Stimulated activated effector memory CD8-positive, alpha-beta T cell treated with anti-CD3 and anti-CD28 coated beads, Interleukin-12 subunit alpha, Interleukin-12 subunit beta, amount 100 ng/mL, for 72 hours (primary cell): ENCODE results near the gene SGIP1.
A peak's percentile ranks its signal among the peaks of the same experiment; 100 is the strongest.

Source experiments
- ATAC-seq: fragments of 150-1000 bp; cut with Tn5 transposase; 2 replicates; pipeline ENCODE4 v1.10.0; 2021
- DNase-seq, 2 donors: peaks; one replicate each; pipeline ENCODE4 v3.0.0; 2021 to 2022; ENCODE audit warnings: low spot score in 2 of 2
- H3K27ac Mint-ChIP-seq: one replicate; pipeline ENCODE4 v1.8.0; 2022; ENCODE audit warnings: mild to moderate bottlenecking, mixed read lengths
- H3K36me3 Mint-ChIP-seq: one replicate; pipeline ENCODE4 v1.8.0; 2022; ENCODE audit warnings: mild to moderate bottlenecking, mixed read lengths
- H3K4me1 Mint-ChIP-seq: one replicate; pipeline ENCODE4 v1.8.0; 2022; ENCODE audit warnings: mixed read lengths
- H3K4me3 Mint-ChIP-seq: one replicate; pipeline ENCODE4 v1.8.0; 2022; ENCODE audit warnings: mild to moderate bottlenecking, mixed read lengths
- H3K9me3 Mint-ChIP-seq: one replicate; pipeline ENCODE4 v1.8.0; 2022; ENCODE audit warnings: mixed read lengths

SGIP1 gene

GRCh38 chr1:66757722-66758240 is 223.8 kb downstream of the SGIP1 start:
- Mint-ChIP-seq H3K4me1 (peaks cover 5% of the 10 kb centered on the region), H3K36me3 (no peaks in the 10 kb centered on the region), H3K27ac (no peak overlapping the region)

GRCh38 chr1:66758241-66758755 is 224.3 kb downstream of the SGIP1 start:
- H3K36me3 Mint-ChIP-seq = no peaks in the 10 kb centered on the region
- no peaks in the 10 kb centered on the region for H3K4me1 Mint-ChIP-seq
- no peak overlapping the region for H3K4me3 Mint-ChIP-seq
- no peak overlapping the region for H3K27ac Mint-ChIP-seq
- no peaks in the 10 kb centered on the region for H3K9me3 Mint-ChIP-seq
- no peak for ATAC-seq
- DNase-seq = no peak

More at GRCh38 chr1:66757722-66758240, 223.8 kb downstream of the SGIP1 start:
- no peak for DNase-seq
- Mint-ChIP-seq H3K9me3 (no peaks in the 10 kb centered on the region), H3K4me3 (no peak overlapping the region)
- ATAC-seq = no peak

- Mint-ChIP-seq H3K27ac (no peak overlapping the region), H3K4me3 (no peak overlapping the region), H3K9me3 (no peaks in the 10 kb centered on the region), H3K36me3 (no peaks in the 10 kb centered on the region), H3K4me1 (no peaks in the 10 kb centered on the region)
- no peak for DNase-seq
- no peak for ATAC-seq
Observed at GRCh38 chr1:66760506-66760905, 226.6 kb downstream of the SGIP1 start.

GRCh38 chr1:66761221-66761620 is 227.3 kb downstream of the SGIP1 start:
- DNase-seq = no peak
- no peak for ATAC-seq
- Mint-ChIP-seq H3K36me3 (no peaks in the 10 kb centered on the region), H3K27ac (no peak overlapping the region), H3K4me1 (no peaks in the 10 kb centered on the region), H3K9me3 (no peaks in the 10 kb centered on the region), H3K4me3 (no peak overlapping the region)

- no peak overlapping the region for H3K4me3 Mint-ChIP-seq
- DNase-seq (peak; percentile 23 to 68), ATAC-seq (peak; percentile 53)
Observed at GRCh38 chr1:66764994-66765578, 231.1 kb downstream of the SGIP1 start.

GRCh38 chr1:66767626-66768025 is 233.7 kb downstream of the SGIP1 start:
- Mint-ChIP-seq H3K27ac (no peak overlapping the region), H3K4me3 (no peak overlapping the region), H3K4me1 (peaks cover 27% of the 10 kb centered on the region), H3K9me3 (no peaks in the 10 kb centered on the region), H3K36me3 (no peaks in the 10 kb centered on the region)
- ATAC-seq (no peak), DNase-seq (no peak)

More at GRCh38 chr1:66764994-66765578, 231.1 kb downstream of the SGIP1 start:
- Mint-ChIP-seq H3K9me3 (no peaks in the 10 kb centered on the region), H3K27ac (no peak overlapping the region), H3K36me3 (no peaks in the 10 kb centered on the region), H3K4me1 (peaks cover 17% of the 10 kb centered on the region)

GRCh38 chr1:66768965-66769364 is 235.0 kb downstream of the SGIP1 start:
- no peak for DNase-seq
- H3K4me1 Mint-ChIP-seq = peaks cover 27% of the 10 kb centered on the region
- H3K9me3 Mint-ChIP-seq = no peaks in the 10 kb centered on the region
- peak overlapping the region; percentile 50 for H3K4me3 Mint-ChIP-seq
- H3K27ac Mint-ChIP-seq = peak overlapping the region; percentile 75
- no peak for ATAC-seq
- no peaks in the 10 kb centered on the region for H3K36me3 Mint-ChIP-seq

GRCh38 chr1:66769512-66770229 is 235.7 kb downstream of the SGIP1 start:
- Mint-ChIP-seq H3K4me1 (peaks cover 27% of the 10 kb centered on the region), H3K36me3 (no peaks in the 10 kb centered on the region), H3K9me3 (no peaks in the 10 kb centered on the region), H3K27ac (peak overlapping the region; percentile 75), H3K4me3 (peak overlapping the region; percentile 50)
- DNase-seq = no peak
- peak; percentile 74 for ATAC-seq

- ATAC-seq (no peak), DNase-seq (no peak)
- Mint-ChIP-seq H3K4me3 (peak overlapping the region; percentile 50), H3K36me3 (no peaks in the 10 kb centered on the region), H3K4me1 (peaks cover 27% of the 10 kb centered on the region), H3K27ac (peak overlapping the region; percentile 75), H3K9me3 (no peaks in the 10 kb centered on the region)
Observed at GRCh38 chr1:66770240-66770639, 236.3 kb downstream of the SGIP1 start.

GRCh38 chr1:66770694-66771093 is 236.7 kb downstream of the SGIP1 start:
- DNase-seq (no peak), ATAC-seq (peak; percentile 45)
- no peaks in the 10 kb centered on the region for H3K36me3 Mint-ChIP-seq
- H3K4me1 Mint-ChIP-seq = peaks cover 27% of the 10 kb centered on the region
- H3K4me3 Mint-ChIP-seq = peak overlapping the region; percentile 50
- H3K27ac Mint-ChIP-seq = no peak overlapping the region
- H3K9me3 Mint-ChIP-seq = no peaks in the 10 kb centered on the region

- ATAC-seq (no peak), DNase-seq (no peak)
- Mint-ChIP-seq H3K9me3 (no peaks in the 10 kb centered on the region), H3K4me1 (peaks cover 27% of the 10 kb centered on the region), H3K4me3 (no peak overlapping the region), H3K27ac (no peak overlapping the region), H3K36me3 (no peaks in the 10 kb centered on the region)
Observed at GRCh38 chr1:66773227-66773626, 239.3 kb downstream of the SGIP1 start.

GRCh38 chr1:66774438-66774837 is 240.5 kb downstream of the SGIP1 start:
- H3K4me1 Mint-ChIP-seq = peaks cover 16% of the 10 kb centered on the region
- no peaks in the 10 kb centered on the region for H3K9me3 Mint-ChIP-seq
- no peak for ATAC-seq
- H3K27ac Mint-ChIP-seq = no peak overlapping the region
- no peak overlapping the region for H3K4me3 Mint-ChIP-seq
- no peak for DNase-seq
- no peaks in the 10 kb centered on the region for H3K36me3 Mint-ChIP-seq

GRCh38 chr1:66775646-66776045 is 241.7 kb downstream of the SGIP1 start:
- no peak overlapping the region for H3K4me3 Mint-ChIP-seq
- no peak for ATAC-seq
- no peak overlapping the region for H3K27ac Mint-ChIP-seq
- no peaks in the 10 kb centered on the region for H3K9me3 Mint-ChIP-seq
- DNase-seq = no peak
- no peaks in the 10 kb centered on the region for H3K36me3 Mint-ChIP-seq
- H3K4me1 Mint-ChIP-seq = peaks cover 4% of the 10 kb centered on the region

- H3K36me3 Mint-ChIP-seq = no peaks in the 10 kb centered on the region
- no peaks in the 10 kb centered on the region for H3K4me1 Mint-ChIP-seq
- no peaks in the 10 kb centered on the region for H3K9me3 Mint-ChIP-seq
- H3K27ac Mint-ChIP-seq = no peak overlapping the region
- H3K4me3 Mint-ChIP-seq = no peak overlapping the region
- no peak for ATAC-seq
- no peak for DNase-seq
Observed at GRCh38 chr1:66777831-66778230, 243.9 kb downstream of the SGIP1 start.

GRCh38 chr1:66778266-66778665 is 244.3 kb downstream of the SGIP1 start:
- no peaks in the 10 kb centered on the region for H3K4me1 Mint-ChIP-seq
- no peak for ATAC-seq
- no peaks in the 10 kb centered on the region for H3K9me3 Mint-ChIP-seq
- DNase-seq = no peak
- no peaks in the 10 kb centered on the region for H3K36me3 Mint-ChIP-seq
- H3K4me3 Mint-ChIP-seq = no peak overlapping the region
- no peak overlapping the region for H3K27ac Mint-ChIP-seq

- Mint-ChIP-seq H3K36me3 (no peaks in the 10 kb centered on the region), H3K4me1 (no peaks in the 10 kb centered on the region)
Observed at GRCh38 chr1:66778969-66779368, 245.0 kb downstream of the SGIP1 start.

More at GRCh38 chr1:66778969-66779368, 245.0 kb downstream of the SGIP1 start:
- Mint-ChIP-seq H3K27ac (no peak overlapping the region), H3K4me3 (no peak overlapping the region), H3K9me3 (no peaks in the 10 kb centered on the region)
- ATAC-seq = no peak
- DNase-seq = no peak
